HG02588 (cell line): ENCODE data around the gene BANK1.

Source experiments
- ATAC-seq: cut with Tn5 transposase; IDR thresholded peaks from one replicate; pipeline ENCODE4 v1.9.1; 2021; ENCODE audit warnings: mild to moderate bottlenecking, moderate library complexity; ENCODE audit not compliant: unreplicated experiment

BANK1 gene

GRCh38 chr4:102094481-102094880 lies 304.0 kb downstream of the BANK1 start:
- no peak for ATAC-seq

DNA sequence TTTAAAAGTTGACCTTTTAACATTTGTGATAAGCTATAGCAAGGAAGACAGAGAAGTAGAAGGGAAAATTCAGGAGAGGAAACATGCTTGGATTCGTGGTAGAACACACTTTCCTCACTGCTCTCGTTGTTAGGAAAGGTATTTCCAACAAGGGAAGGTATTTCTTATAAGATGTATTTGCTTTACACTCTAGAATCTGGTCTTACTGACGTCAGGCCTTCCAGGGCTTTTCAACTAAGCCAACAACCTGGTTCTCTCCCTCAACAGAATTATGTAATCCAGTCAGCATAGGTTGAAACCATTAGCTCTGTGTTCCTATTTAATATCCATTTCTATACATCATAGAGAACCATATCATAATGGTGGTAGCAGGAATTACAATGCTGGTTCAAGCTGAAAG lies 312.8 kb downstream of the BANK1 start:
- ATAC-seq: no peak

- no peak for ATAC-seq
Measured at GRCh38 chr4:102104278-102104677, 313.7 kb downstream of the BANK1 start.

- no peak for ATAC-seq
Measured at GRCh38 chr4:102105983-102106382, 315.5 kb downstream of the BANK1 start.

DNA sequence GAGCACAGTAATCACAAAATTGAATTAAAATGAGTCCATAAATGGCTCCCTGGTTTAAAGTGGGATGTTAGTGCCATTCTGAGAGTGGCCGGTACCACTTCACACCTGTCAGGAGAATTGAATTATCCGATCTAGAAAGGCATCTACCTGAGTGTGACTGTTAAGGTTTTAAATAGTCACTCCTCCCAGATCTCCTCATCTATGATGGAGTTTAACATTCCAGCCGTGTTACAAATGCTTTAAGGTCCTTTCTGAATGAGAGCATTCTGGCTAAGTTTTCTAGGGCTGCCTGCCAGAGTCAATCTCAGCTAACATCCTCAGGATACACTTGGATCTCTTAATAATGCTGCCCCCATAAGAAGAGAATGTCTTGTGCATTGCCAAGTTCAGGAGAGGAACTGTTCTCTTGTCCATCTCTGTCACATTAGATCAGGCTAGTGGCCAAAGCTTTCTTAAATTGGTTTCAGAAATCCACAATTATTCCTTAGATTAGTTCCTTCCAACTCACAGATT lies 323.6 kb downstream of the BANK1 start:
- no peak for ATAC-seq

- no peak for ATAC-seq
Measured at GRCh38 chr4:102116121-102116520, 325.6 kb downstream of the BANK1 start.

GRCh38 chr4:102120846-102121245 lies 330.3 kb downstream of the BANK1 start:
- ATAC-seq: no peak
